ENCODE data around the gene RAC3. TPM values are rescaled to one million over a fixed set of nuclear protein-coding genes. Genes with fewer than 3 reads are reported as not detected.
A peak's percentile ranks its signal among the peaks of the same experiment; 100 is the strongest.

Gene RAC3
- total and polyA plus RNA-seq, 8 donors, result 0.97 to 12.6 (median 2.5) TPM

DNA sequence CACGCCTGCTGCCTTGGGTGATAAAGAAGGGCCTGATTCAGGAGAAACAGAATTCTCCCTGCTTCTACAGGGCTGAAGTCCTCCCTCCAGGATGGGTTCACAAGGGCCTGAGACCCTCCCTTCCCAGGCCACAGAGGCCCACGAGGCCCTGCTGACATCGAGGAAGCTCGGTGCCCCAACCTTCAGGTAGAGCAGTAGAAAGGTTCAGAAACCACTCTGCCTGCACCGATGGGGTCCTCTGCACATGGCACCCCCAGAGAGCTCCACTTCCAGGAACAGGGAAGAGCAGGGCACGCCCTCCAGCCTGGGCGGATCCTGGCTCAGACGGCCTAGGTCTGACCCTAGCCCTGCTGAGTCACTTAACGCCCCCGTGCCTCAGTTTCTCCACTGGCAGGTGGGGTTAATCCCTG lies 9.6 kb upstream of the RAC3 start:
- TF ChIP-seq, protein P1, sequence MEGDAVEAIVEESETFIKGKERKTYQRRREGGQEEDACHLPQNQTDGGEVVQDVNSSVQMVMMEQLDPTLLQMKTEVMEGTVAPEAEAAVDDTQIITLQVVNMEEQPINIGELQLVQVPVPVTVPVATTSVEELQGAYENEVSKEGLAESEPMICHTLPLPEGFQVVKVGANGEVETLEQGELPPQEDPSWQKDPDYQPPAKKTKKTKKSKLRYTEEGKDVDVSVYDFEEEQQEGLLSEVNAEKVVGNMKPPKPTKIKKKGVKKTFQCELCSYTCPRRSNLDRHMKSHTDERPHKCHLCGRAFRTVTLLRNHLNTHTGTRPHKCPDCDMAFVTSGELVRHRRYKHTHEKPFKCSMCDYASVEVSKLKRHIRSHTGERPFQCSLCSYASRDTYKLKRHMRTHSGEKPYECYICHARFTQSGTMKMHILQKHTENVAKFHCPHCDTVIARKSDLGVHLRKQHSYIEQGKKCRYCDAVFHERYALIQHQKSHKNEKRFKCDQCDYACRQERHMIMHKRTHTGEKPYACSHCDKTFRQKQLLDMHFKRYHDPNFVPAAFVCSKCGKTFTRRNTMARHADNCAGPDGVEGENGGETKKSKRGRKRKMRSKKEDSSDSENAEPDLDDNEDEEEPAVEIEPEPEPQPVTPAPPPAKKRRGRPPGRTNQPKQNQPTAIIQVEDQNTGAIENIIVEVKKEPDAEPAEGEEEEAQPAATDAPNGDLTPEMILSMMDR (IDR thresholded peaks at IDR 0.05), result no peak
- H3K36me3 ChIP-seq, result no peaks in the 10 kb centered on the region
- H3K4me3 ChIP-seq, result peak overlapping the region; percentile 91 to 96 (median 94)
- intact Hi-C loops (cut with DNase I), result loop anchor here in 1 of 3 donors (10.0 kb wide), 1 partner anchor 133 kb away; no protein-coding TSS in a partner anchor
- H3K9me3 ChIP-seq, result no peaks in the 10 kb centered on the region
- FAIRE-seq (no peak), DNase-seq (no peak), ATAC-seq (no peak)
- peaks cover 9 to 14% (median 14%) of the 10 kb centered on the region in 3 donors for H3K4me1 ChIP-seq
- H3K27me3 ChIP-seq, result no peaks in the 10 kb centered on the region
- H3K27ac ChIP-seq, result no peak overlapping the region
- 4 to 10% methylated on average over 10 of the region's 10 CpGs for WGBS, 2 donors

DNA sequence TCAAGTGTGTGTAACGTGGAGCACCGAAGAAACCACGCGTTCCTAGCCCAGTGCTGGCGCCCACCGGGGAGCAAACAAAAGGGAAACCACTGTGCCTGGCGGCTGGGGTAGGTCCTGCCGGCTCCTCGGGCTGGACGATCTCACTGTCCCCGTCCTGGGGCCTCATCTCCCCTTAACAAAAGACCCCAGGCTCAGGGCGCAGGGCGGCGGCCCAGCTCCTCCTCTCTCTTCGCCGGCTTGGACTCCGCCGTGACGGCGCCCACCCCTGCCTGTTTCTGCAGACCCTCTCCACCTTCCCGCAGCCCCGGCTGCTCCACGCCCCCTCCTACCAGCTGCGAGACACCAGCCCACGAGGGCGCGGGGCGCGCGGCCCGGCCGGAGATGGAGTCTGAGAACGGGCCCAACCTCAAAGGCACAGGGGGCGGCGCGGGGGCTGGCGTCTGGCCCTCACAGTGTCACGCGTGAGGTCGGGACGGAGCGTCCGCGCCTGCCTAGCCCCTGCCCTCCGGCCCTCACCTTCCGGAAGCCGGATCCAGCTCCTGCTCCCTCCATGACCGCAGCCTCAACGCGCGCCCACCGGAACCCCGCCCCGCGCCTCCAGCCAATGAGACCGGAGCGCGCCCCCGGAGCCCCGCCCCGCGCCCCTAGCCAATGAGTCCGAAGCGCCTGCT lies 9.0 kb upstream of the RAC3 start, which contains the start of gene CENPX:
Gene CENPX, minus strand, starts transcription at position 569 of the 671 bp plus-strand sequence. Its CDS starts 17 bp downstream, at position 552.
- Histone ChIP-seq H3K27me3 (no peaks in the 10 kb centered on the region), H3K4me1 (peaks cover 9 to 14% (median 14%) of the 10 kb centered on the region in 3 donors), H3K27ac (peak within 1 kb of the TSS in 3 of 4 donors; percentile 50 to 58 (median 57)), H3K36me3 (no peaks in the 10 kb centered on the region), H3K9me3 (no peaks in the 10 kb centered on the region), H3K4me3 (peak within 1 kb of the TSS; percentile 92 to 96 (median 94))
- no peak for DNase-seq
- no peak for ATAC-seq
- intact Hi-C loops (cut with DNase I), result loop anchor here in 1 of 3 donors (10.0 kb wide), 1 partner anchor 132 kb away; no protein-coding TSS in a partner anchor
- TF ChIP-seq, protein P1 (IDR thresholded peaks at IDR 0.05), result no peak
- 1% methylated on average over 60 to 64 of the region's 64 CpGs for WGBS, 2 donors
- FAIRE-seq, result no peak

DNA sequence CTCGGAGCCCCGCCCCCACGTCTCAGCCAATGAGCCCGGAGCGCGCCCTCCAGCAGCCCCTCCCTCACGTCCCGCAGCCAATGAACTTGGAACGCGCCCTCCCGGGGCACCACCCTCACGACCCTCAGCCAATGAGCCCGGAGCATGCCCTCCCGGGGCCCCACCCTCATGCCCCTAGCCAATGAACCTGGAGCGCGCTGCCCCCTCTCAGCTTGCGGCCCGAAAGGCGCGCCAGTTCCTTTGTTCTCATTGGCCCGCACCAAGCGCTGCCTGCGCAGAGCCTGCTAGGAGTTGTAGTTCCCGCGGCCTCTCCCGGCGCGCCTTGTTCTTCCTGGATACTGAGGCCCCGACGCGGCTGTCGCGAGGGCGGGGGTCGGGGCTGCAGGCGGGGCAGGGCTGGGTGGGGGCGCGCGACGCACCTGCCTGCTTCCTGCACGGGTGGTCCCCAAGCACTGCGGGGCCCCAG lies 8.5 kb upstream of the RAC3 start, which contains the start of gene LRRC45:
Gene LRRC45, plus strand, starts transcription at position 325 of the 466 bp plus-strand sequence. CDS start 339 bp downstream, outside the sequence.
- TF ChIP-seq, protein P1 (IDR thresholded peaks at IDR 0.05), result no peak
- Histone ChIP-seq H3K27me3 (no peaks in the 10 kb centered on the region), H3K4me1 (peaks cover 9 to 14% (median 14%) of the 10 kb centered on the region in 3 donors), H3K27ac (peak within 1 kb of the TSS in 3 of 4 donors; percentile 50 to 58 (median 57)), H3K4me3 (peak within 1 kb of the TSS; percentile 92 to 96 (median 94)), H3K36me3 (no peaks in the 10 kb centered on the region), H3K9me3 (no peaks in the 10 kb centered on the region)
- WGBS, 2 donors, result 0 to 1% methylated on average over 22 to 42 of the region's 42 CpGs
- peak; percentile 99 to 100 (median 100) for DNase-seq
- peak; percentile 89 to 95 (median 91) for ATAC-seq
- peak; percentile 89 for FAIRE-seq
- intact Hi-C loops (cut with DNase I), result loop anchor here in 1 of 3 donors (10.0 kb wide), 1 partner anchor 132 kb away; no protein-coding TSS in a partner anchor

DNA sequence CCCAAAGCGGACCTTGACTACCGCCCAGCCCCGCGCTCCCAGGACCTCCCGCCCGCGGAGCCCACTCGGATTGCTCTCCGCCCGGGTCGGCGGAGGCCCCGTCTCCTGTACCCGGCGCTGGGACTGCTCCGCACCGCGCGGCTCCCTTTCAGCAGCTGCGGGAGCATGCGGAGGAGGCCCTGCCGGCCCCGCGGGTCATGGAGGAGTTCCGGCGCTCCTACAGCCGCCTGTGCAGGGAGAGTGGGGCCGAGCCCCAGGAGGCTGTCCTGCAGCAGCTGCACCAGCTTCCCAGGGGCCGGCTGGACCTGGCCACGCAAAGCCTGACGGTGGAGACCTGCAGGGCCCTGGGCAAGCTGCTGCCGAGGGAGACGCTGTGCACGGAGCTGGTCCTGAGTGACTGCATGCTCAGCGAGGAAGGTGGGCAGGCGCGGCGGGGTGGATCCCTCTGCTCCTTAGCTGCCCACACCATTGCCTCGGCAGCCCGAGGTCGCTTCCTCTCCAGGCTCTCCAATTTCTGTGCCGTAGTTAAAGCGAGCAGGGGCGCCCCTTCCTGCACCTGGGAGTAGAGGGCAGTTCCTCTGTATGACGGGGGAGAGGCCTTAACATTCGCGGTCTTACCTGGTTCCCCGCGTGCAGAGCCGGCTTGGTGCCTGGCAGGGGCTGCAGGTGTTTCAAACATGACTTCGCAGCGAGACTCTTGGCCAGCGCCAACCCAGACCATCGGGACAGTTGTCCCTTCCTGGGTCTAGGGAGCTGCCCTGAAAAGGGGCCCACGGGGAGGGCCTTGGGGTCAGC lies 7.8 kb upstream of the RAC3 start:
- Histone ChIP-seq H3K27ac (no peak overlapping the region), H3K4me3 (peak overlapping the region; percentile 73 to 95 (median 91)), H3K4me1 (peaks cover 9 to 14% (median 11%) of the 10 kb centered on the region in 3 donors), H3K27me3 (no peaks in the 10 kb centered on the region), H3K9me3 (no peaks in the 10 kb centered on the region), H3K36me3 (no peaks in the 10 kb centered on the region)
- 2 to 3% methylated on average over 44 to 55 of the region's 55 CpGs for WGBS, 2 donors
- DNase-seq (peak in 4 of 6 donors; percentile 37 to 74 (median 61)), ATAC-seq (peak; percentile 2 to 22 (median 6)), FAIRE-seq (no peak)
- TF ChIP-seq, protein P1 (IDR thresholded peaks at IDR 0.05), result no peak
- intact Hi-C loops (cut with DNase I), result loop anchor here in 1 of 3 donors (10.0 kb wide), 1 partner anchor 131 kb away; no protein-coding TSS in a partner anchor

Measured in pancreas (tissue), 10 donors.